Measurements from ENCODE around the gene ARMC8.

ARMC8 gene

GRCh38 chr3:138253609-138254008, 66.5 kb downstream of the ARMC8 start:
- no peak for DNase-seq

GRCh38 chr3:138254216-138254615, 67.1 kb downstream of the ARMC8 start:
- DNase-seq = no peak

GRCh38 chr3:138256022-138256421, 68.9 kb downstream of the ARMC8 start:
- DNase-seq = no peak

GRCh38 chr3:138257986-138258385, 70.9 kb downstream of the ARMC8 start:
- DNase-seq = no peak

GRCh38 chr3:138259126-138259525, 72.0 kb downstream of the ARMC8 start:
- DNase-seq = no peak

- no peak for DNase-seq
Measured at GRCh38 chr3:138260611-138261010, 73.5 kb downstream of the ARMC8 start.

- no peak for DNase-seq
Measured at GRCh38 chr3:138263104-138263503, 76.0 kb downstream of the ARMC8 start.

GRCh38 chr3:138265745-138266144, 78.6 kb downstream of the ARMC8 start:
- DNase-seq = no peak

GRCh38 chr3:138267083-138267482, 80.0 kb downstream of the ARMC8 start:
- DNase-seq = no peak

- no peak for DNase-seq
Measured at GRCh38 chr3:138270245-138270644, 83.1 kb downstream of the ARMC8 start.

GRCh38 chr3:138271189-138271794, 84.2 kb downstream of the ARMC8 start:
- no peak for DNase-seq

GRCh38 chr3:138281561-138281960, 94.5 kb downstream of the ARMC8 start:
- no peak for DNase-seq

GRCh38 chr3:138282836-138283235, 95.7 kb downstream of the ARMC8 start:
- no peak for DNase-seq

- DNase-seq = no peak
Measured at GRCh38 chr3:138284079-138284478, 97.0 kb downstream of the ARMC8 start.

- DNase-seq = no peak
Measured at GRCh38 chr3:138284957-138285477, 97.9 kb downstream of the ARMC8 start.

GRCh38 chr3:138289260-138289659, 102.2 kb downstream of the ARMC8 start:
- DNase-seq = no peak

- DNase-seq = no peak
Measured at GRCh38 chr3:138289701-138290100, 102.6 kb downstream of the ARMC8 start.

- no peak for DNase-seq
Measured at GRCh38 chr3:138296639-138297038, 109.5 kb downstream of the ARMC8 start.

- DNase-seq = no peak
Measured at GRCh38 chr3:138297059-138297607, 110.0 kb downstream of the ARMC8 start.

GRCh38 chr3:138297876-138298275, 110.8 kb downstream of the ARMC8 start:
- DNase-seq = no peak

- DNase-seq = no peak
Measured at GRCh38 chr3:138300647-138301046, 113.5 kb downstream of the ARMC8 start.

GRCh38 chr3:138303474-138303873, 116.4 kb downstream of the ARMC8 start:
- DNase-seq = no peak

- DNase-seq = no peak
Measured at GRCh38 chr3:138307899-138308298, 120.8 kb downstream of the ARMC8 start.

GRCh38 chr3:138308783-138309182, 121.7 kb downstream of the ARMC8 start:
- DNase-seq = no peak

GRCh38 chr3:138310494-138310893, 123.4 kb downstream of the ARMC8 start:
- no peak for DNase-seq

Measured in NCI-H1092 (cell line).